HTERT RPE-1 (cell line): Measurements from ENCODE around the gene IPO13.

Experiments used
- in situ Hi-C: fragments of 300-500 bp; cut with MboI; formaldehyde crosslinking; loops from 4 replicates; pipeline ENCODE4 v1.14.3; 2020; ENCODE audit warnings: low sequenced_read_pairs

IPO13 gene

DNA sequence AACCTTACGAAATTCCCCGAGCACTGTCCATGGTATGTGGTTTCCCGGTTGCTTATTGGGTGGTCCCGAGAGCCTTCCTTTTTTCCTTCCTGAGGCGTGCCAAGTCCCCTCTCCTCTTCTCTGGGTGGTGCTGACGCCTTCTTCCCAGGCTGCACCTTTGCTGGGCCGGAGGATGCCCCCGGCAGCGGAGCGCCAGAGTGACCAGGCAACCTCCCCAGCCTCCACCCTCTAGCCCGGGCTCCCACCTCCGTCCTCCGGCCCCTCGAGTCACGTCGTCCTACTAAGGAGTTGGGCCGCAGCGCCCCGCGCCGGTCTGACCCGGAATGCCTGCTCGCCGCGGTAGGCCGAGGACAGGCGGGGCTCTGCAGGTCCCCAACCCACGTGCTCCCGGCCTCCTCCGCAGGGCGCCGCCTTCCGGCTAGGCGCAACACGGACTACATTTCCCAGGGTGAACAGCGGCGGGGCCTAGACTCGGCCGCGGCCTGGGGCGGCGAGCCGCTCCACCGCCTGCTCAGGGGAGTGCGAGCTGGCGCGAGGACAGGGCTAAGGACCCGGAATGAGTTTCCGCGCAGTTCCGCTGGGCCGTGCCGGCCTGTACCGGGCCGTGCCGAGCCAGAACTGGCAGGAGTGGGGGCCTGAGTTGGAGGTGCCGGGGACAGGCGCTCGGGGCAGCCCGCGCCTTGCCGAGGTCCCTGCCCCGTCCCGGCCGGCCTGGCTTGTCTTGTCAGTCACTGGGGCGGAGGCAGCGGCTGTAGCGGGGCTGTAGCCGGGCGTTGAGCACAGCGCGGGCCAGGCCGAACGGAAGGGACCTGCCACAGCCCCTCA is at the start of gene IPO13:
IPO13 (plus strand) TSS at position 715 of the 825 bp plus-strand sequence. CDS start 651 bp downstream, outside the sequence.
- in situ Hi-C loops, result no loop called here

DNA sequence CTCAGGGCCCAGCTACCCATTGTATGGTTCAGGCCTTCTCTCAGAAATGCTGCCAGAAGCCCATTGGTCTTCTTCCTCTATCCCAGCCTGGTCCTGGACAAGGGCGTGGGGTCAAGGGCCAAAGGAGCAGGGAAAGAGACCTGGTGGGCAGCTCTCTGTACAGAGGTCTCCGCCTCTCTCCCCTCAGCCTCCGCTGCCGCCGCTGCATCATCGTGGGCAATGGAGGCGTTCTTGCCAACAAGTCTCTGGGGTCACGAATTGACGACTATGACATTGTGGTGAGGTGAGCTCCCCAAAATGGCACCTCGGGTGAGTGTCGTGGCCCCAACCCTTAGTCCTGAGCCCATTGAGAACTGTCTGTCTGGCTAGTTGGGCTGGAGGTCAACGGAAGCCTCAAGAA is 47.8 kb upstream of the IPO13 start:
- in situ Hi-C loops, result no loop called here

- in situ Hi-C loops, result no loop called here
These were observed 46.4 kb upstream of the IPO13 start for GRCh38 chr1:43900386-43900785.

- in situ Hi-C loops, result no loop called here
These were observed 45.4 kb upstream of the IPO13 start for GRCh38 chr1:43901196-43901961.

DNA sequence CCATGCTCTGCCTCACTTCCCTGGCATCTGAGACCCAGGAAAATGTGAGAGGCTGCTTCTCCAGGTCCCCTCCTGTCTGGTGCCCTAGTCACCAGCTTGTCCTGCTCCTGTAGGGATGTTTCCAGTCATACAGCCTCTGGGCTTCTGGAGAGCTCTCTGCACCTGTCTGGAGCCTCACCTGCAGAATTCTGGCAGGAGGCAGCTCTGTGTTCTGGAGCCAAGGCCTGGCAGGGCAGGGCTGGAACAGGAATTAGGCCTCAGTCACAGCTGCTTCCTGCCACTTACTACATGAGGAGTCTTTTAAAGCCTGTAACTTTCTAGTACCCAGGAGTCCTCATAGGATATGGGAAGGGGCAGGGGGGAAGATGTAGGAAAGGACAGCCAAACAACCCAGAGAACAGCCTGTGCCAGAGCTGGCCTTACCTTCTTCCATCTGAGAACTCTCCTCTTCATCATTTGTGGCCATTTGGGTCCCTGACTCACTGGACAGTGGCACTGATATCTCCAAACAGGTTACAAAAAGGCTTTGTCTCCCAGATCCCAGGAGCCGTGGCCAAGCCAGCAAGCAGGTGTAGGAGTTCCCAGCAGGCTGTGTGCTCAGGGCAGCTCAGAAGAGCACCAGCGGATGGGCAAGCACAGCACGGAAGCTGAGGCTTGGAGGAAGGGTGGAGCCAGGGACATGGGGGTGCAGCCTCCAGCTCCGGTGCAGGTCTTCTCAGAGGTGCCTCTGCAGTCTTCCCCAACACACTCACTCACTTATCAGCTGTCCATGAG is 44.5 kb upstream of the IPO13 start:
- in situ Hi-C loops, result no loop called here

- in situ Hi-C loops, result no loop called here
These were observed 41.8 kb upstream of the IPO13 start for GRCh38 chr1:43904660-43905551.

GRCh38 chr1:43908226-43908625 is 38.5 kb upstream of the IPO13 start:
- in situ Hi-C loops, result no loop called here

DNA sequence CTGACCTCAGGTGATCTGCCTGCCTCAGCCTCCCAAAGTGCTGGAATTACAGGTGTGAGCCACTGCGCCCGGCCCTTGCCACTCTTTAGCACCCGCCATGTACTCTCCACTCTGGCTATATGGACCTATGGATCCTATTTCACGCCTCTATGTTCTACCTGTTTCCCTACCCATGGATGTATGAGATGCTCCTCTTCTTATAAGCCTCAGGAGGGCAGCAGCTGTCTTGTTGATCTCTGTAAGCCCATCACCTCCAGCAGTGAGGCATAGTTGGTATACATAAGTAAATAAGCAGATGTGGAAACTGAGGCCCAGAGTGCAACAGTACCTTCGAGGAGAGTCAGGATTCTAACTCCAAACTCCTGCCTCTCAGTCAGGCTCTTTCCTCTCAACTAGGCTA is 37.9 kb upstream of the IPO13 start:
- in situ Hi-C loops, result no loop called here

DNA sequence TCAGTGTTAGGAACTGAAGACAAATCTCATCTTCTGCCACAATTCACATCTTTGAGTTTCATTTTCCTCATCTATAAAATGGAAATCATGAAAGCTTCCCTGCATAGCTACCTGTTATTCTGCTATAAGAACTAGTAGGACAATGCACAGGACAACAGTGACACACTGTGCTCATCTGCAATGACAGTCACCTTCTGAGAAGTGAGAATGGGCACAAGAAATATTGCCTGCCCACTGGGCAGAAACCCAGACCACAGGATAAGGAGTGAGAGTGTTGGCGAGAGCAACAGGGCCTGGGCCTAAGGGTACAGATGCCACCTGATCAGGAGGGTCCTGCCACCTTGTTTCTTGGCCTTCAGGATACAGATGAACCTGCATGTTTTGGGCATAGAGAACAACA is 36.4 kb upstream of the IPO13 start:
- in situ Hi-C loops, result no loop called here

DNA sequence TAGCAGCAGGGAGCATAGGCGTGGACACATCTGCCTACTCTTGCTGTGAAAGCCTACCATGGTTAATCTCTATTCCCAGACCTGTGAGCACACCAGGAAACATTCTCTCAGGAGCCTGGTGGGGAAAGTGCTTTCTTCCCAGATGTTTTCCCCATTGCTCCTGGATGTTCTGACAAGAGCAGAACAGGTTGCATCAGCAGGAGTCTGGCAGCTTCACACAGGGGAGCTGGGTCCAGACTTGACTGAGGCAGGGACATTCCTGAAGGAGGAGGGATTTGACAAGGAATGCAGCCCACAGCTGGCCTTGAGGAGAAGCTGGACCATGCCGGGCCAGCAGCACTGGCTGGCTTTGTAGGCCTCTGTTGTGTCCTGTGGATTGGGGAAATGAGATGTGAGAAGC is 34.1 kb upstream of the IPO13 start:
- in situ Hi-C loops, result no loop called here

GRCh38 chr1:43913051-43913501 is 33.7 kb upstream of the IPO13 start:
- in situ Hi-C loops, result no loop called here

GRCh38 chr1:43913666-43914360 is 32.9 kb upstream of the IPO13 start:
- in situ Hi-C loops, result no loop called here

- in situ Hi-C loops, result no loop called here
These were observed 31.9 kb upstream of the IPO13 start for GRCh38 chr1:43914576-43915525.

GRCh38 chr1:43919906-43920305 is 26.8 kb upstream of the IPO13 start:
- in situ Hi-C loops, result no loop called here

- in situ Hi-C loops, result no loop called here
These were observed 25.7 kb upstream of the IPO13 start for GRCh38 chr1:43921022-43921421.

GRCh38 chr1:43924516-43924915 is 22.2 kb upstream of the IPO13 start:
- in situ Hi-C loops, result no loop called here

- in situ Hi-C loops, result no loop called here
These were observed 20.9 kb upstream of the IPO13 start for GRCh38 chr1:43925846-43926245.

DNA sequence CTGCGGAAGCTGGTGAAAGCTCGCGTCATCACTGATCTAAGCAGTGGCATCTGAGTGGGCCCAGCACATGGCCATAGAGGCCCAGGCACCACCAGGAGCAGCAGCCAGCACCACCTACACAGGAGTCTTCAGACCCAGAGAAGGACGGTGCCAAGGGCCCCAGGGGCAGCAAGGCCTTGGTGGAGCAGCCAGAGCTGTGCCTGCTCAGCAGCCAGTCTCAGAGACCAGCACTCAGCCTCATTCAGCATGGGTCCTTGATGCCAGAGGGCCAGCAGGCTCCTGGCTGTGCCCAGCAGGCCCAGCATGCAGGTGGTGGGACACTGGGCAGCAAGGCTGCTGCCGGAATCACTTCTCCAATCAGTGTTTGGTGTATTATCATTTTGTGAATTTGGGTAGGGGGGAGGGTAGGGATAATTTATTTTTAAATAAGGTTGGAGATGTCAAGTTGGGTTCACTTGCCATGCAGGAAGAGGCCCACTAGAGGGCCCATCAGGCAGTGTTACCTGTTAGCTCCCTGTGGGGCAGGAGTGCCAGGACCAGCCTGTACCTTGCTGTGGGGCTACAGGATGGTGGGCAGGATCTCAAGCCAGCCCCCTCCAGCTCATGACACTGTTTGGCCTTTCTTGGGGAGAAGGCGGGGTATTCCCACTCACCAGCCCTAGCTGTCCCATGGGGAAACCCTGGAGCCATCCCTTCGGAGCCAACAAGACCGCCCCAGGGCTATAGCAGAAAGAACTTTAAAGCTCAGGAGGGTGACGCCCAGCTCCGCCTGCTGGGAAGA is 16.4 kb upstream of the IPO13 start:
- in situ Hi-C loops, result no loop called here
